Adrenal gland (tissue), 12 donors: Measurements from ENCODE around the gene PEF1. TPM values are rescaled to one million over a fixed set of nuclear protein-coding genes. Genes with fewer than 3 reads are reported as not detected.

Experiments
- DNase-seq, 7 donors: peaks; one replicate each; pipeline ENCODE4 v3.0.0-alpha.2; 2019 to 2020
- H3K27ac ChIP-seq, 5 donors: fragments of 200-600 bp; sonication (generic) in 4 of 5; 1 replicate in 3 of 5; 2 replicates in 2 of 5; pipeline versions ENCODE4 v1.5.1 to v1.8.0; 2016 to 2020; ENCODE audit warnings: mild to moderate bottlenecking in 1 of 5
- H3K27me3 ChIP-seq: fragments of 200-600 bp; 2 replicates; pipeline ENCODE4 v1.8.0; 2021
- H3K36me3 ChIP-seq, 2 donors: fragments of 200-600 bp; replicated peaks in 1 of 2; 1 replicate in 1 of 2; 2 replicates in 1 of 2; pipeline versions ENCODE4 v1.5.1 to v1.8.0; 2018 to 2022
- H3K4me1 ChIP-seq, 2 donors: fragments of 200-600 bp; replicated peaks in 1 of 2; 1 replicate in 1 of 2; 2 replicates in 1 of 2; pipeline versions ENCODE4 v1.5.1 to v1.8.0; 2018 to 2021
- H3K4me3 ChIP-seq, 4 donors: fragments of 200-600 bp; sonication (generic) in 3 of 4; one replicate each; pipeline ENCODE4 v1.5.1; 2016 to 2018
- H3K9me3 ChIP-seq, 3 donors: fragments of 200-600 bp; sonication (generic) in 1 of 3; replicated peaks in 1 of 3; 1 replicate in 2 of 3; 2 replicates in 1 of 3; pipeline versions ENCODE4 v1.5.1 to v1.8.0; 2016 to 2021
- CTCF ChIP-seq, 6 experiments: fragments of 450-650 bp in 4 of 6; fragments of 200-600 bp in 2 of 6; sonication (generic) in 1 of 6; IDR thresholded peaks; 1 replicate in 5 of 6; 2 replicates in 1 of 6; pipeline versions ENCODE4 v1.5.1 to v1.8.0; 2016 to 2021; ENCODE audit warnings: antibody characterized with exemption in 6 of 6, mild to moderate bottlenecking in 2 of 6, moderate library complexity in 1 of 6
- POLR2A ChIP-seq, 2 donors: fragments of 450-650 bp; IDR thresholded peaks; one replicate each; pipeline ENCODE4 v1.6.1; 2017; ENCODE audit warnings: antibody characterized with exemption in 2 of 2, mild to moderate bottlenecking in 2 of 2, moderate library complexity in 1 of 2
- WGBS, 4 donors: extraction: QIAGEN DNeasy Blood & Tissue Kit in 2 of 4; methylation state at CpG; one replicate each; pipeline versions ENCODE4 v1.1.5 to v1.1.7; 2013 to 2017; 5-methylcytosine and 5-hydroxymethylcytosine counted together
- intact Hi-C, 2 donors: fragments of 100-400 bp; cut with DNase I; formaldehyde crosslinking; loops; one replicate each; pipeline versions ENCODE4 v1.14.1 to v1.15.0; 2022 to 2023
- polyA plus RNA-seq, 3 donors: library from polyadenylated mRNA; stranded (reverse); fragments of 200-250 nt in 2 of 3; fragments of 350-450 nt in 1 of 3; fragmentation: Illumina TruSeq in 1 of 3; extraction: RNeasy Lipid Tissue Mini Kit (QIAGEN cat#74804) in 1 of 3; gene quantifications; one replicate each; pipeline ENCODE4 v1.2.3, GENCODE V29; 2013 to 2014
- total RNA-seq, 9 donors: library from RNA; depleted of rRNA in 4 of 9; stranded (reverse); fragments of >200 nt in 4 of 9; fragments of 120-200 nt in 1 of 9; fragmentation: NEBNext Ultra II Directional in 1 of 9; extraction: Animal tissue kit (Norgen Biotek cat#: 25700) in 1 of 9; gene quantifications; one replicate each; pipeline versions ENCODE4 v1.1.0 to v1.2.4, GENCODE V29; 2013 to 2023
- donor health status: healthy with polysubstance abuse.
- donor health status: Bipolar disorder and iron deficiency.
- donor health status: DM: yes; HTN: yes; CAD: no.
- donor health status: DM: no; HTN: no; CAD: no.
- donor health status: DM: no; HTN: no; CAD: no.
- donor health status: DM: yes; HTN: yes; CAD: no.

The PEF1 gene
- total and polyA plus RNA-seq, 12 donors = 58.2 to 132 (median 86.2) TPM

GRCh38 chr1:31600641-31601040 is 44.0 kb downstream of the PEF1 start:
- no peak overlapping the region for H3K4me3 ChIP-seq
- H3K27me3 ChIP-seq = no peaks in the 10 kb centered on the region
- 73 to 85% (median 82%) methylated on average over 2 of the region's 2 CpGs for WGBS, 4 donors
- no peaks in the 10 kb centered on the region for H3K4me1 ChIP-seq
- no peak for DNase-seq
- no peaks in the 10 kb centered on the region for H3K9me3 ChIP-seq
- intact Hi-C loops = no loop called here
- no peaks in the 10 kb centered on the region for H3K36me3 ChIP-seq
- TF ChIP-seq CTCF (IDR thresholded peaks at IDR 0.05) (no peak), POLR2A (IDR thresholded peaks at IDR 0.05) (no peak)
- H3K27ac ChIP-seq = no peak overlapping the region

- no peaks in the 10 kb centered on the region for H3K9me3 ChIP-seq
- WGBS, 4 donors = 85 to 88% (median 87%) methylated on average over 7 of the region's 7 CpGs
- intact Hi-C loops = no loop called here
- no peak overlapping the region for H3K27ac ChIP-seq
- H3K4me1 ChIP-seq = no peaks in the 10 kb centered on the region
- no peak for TF ChIP-seq POLR2A (IDR thresholded peaks at IDR 0.05)
- no peak for TF ChIP-seq CTCF (IDR thresholded peaks at IDR 0.05)
- H3K36me3 ChIP-seq = no peaks in the 10 kb centered on the region
- H3K4me3 ChIP-seq = no peak overlapping the region
- no peaks in the 10 kb centered on the region for H3K27me3 ChIP-seq
- DNase-seq = peak in 1 of 7 donors; percentile 1
These were observed 45.7 kb downstream of the PEF1 start for GRCh38 chr1:31598980-31599379.

GRCh38 chr1:31596737-31597097 is 48.0 kb downstream of the PEF1 start:
- intact Hi-C loops = no loop called here
- H3K4me1 ChIP-seq = no peaks in the 10 kb centered on the region
- WGBS, 4 donors = 51 to 66% (median 59%) methylated on average over 6 of the region's 6 CpGs

GRCh38 chr1:31595836-31596736 is 48.6 kb downstream of the PEF1 start:
- no peaks in the 10 kb centered on the region for H3K4me1 ChIP-seq
- intact Hi-C loops = loop anchor here in 1 of 2 donors (2.0 kb wide), 1 partner anchor 31 kb away; no protein-coding TSS in a partner anchor
- H3K27me3 ChIP-seq = no peaks in the 10 kb centered on the region
- no peaks in the 10 kb centered on the region for H3K9me3 ChIP-seq
- 82 to 88% (median 86%) methylated on average over 4 of the region's 4 CpGs for WGBS, 4 donors
- H3K36me3 ChIP-seq = no peaks in the 10 kb centered on the region
- H3K27ac ChIP-seq = no peak overlapping the region
- TF ChIP-seq CTCF (IDR thresholded peaks at IDR 0.05) = no peak
- no peak for TF ChIP-seq POLR2A (IDR thresholded peaks at IDR 0.05)
- peak in 1 of 7 donors; percentile 5 for DNase-seq
- no peak overlapping the region for H3K4me3 ChIP-seq

More at GRCh38 chr1:31596737-31597097, 48.0 kb downstream of the PEF1 start:
- TF ChIP-seq CTCF (IDR thresholded peaks at IDR 0.05) (no peak), POLR2A (IDR thresholded peaks at IDR 0.05) (no peak)
- no peak for DNase-seq
- Histone ChIP-seq H3K36me3 (no peaks in the 10 kb centered on the region), H3K27me3 (no peaks in the 10 kb centered on the region), H3K4me3 (no peak overlapping the region), H3K9me3 (no peaks in the 10 kb centered on the region), H3K27ac (no peak overlapping the region)
